Measurements from ENCODE around the gene PAX2.
"Not testable (repeated sequence)": the region's sequence is repeated elsewhere in the genome, so short reads cannot be mapped to it uniquely, and the experiment has no call there.

Gene PAX2

DNA sequence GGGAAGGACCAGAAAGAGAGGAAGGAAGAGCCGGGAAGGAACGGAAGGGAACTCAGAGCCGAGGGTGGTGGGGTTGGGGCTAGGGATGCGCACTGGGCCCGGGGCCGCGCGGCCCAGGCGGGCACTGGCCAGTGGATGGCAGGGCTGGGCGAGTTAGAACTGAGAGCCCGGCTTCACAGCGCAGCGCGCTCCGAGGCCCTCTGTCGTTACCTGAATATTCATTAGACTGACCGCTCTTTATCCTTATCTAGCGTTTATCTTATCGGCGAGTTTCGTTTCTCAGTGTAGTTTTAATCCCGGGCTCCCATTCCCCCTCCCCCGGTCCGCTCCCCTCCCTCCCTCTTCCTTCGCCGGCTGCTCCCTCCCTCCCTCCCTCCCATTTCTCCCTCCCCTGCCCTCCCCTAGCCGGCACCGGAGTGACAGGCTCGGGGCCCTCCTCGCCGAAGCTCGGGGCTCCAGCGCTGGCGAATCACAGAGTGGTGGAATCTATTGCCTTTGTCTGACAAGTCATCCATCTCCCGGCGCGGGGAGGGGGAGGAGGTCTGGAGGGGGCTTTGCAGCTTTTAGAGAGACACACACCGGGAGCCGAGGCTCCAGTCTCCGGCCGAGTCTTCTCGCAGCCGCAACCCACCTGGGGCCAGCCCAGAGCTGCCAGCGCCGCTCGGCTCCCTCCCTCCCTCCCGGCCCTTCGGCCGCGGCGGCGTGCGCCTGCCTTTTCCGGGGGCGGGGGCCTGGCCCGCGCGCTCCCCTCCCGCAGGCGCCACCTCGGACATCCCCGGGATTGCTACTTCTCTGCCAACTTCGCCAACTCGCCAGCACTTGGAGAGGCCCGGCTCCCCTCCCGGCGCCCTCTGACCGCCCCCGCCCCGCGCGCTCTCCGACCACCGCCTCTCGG is at the start of gene PAX2:
PAX2 (plus strand) TSS at position 596 of the 895 bp plus-strand sequence. CDS start 679 bp downstream, outside the sequence.
- DNase-seq = peak; percentile 75

DNA sequence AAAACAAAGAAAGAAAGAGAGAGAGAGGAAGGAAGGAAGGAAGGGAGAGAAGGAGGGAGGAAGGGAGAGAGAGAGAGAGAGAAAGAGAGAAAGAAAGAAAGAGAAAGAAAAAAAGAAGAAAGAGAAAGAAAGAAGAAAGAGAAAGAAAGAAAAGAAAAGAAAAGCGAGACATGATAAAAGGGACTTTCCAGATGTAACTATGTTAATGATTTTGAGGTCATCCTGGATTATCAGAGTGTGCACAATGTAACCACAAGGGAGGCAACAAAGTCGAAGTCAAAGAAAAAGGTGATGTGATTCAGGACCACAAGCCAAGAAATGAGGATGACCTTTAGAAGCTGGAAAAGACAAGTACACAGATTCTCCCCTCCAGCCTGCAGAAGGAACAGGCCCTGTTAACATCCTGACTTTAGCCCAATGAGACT is 48.9 kb upstream of the PAX2 start:
- DNase-seq = no peak

- DNase-seq = no peak
Observed at GRCh38 chr10:100697070-100697469, 48.3 kb upstream of the PAX2 start.

DNA sequence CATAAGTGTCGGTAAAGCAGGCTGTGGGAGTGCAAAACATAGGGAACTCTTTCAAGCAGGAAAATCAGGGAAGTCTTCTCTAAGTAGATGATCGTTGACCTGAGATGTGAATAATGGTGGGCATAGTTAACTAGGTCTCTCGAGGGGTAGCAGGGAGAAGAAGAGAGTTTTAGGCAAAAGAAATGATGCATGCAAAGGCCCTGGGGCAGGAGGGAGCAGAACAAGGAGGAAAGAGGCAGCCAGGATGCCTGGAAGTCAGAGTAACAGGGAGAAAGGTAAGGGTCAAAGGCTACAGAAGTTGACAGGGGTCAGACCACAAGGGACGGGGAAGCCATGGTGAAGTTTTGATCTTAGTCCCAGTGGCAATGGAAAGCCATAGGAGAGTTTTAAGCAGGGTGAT is 47.8 kb upstream of the PAX2 start:
- DNase-seq = no peak

GRCh38 chr10:100701704-100702103 is 43.7 kb upstream of the PAX2 start:
- not testable (repeated sequence) for DNase-seq

- no peak for DNase-seq
Observed at GRCh38 chr10:100705139-100705538, 40.2 kb upstream of the PAX2 start.

DNA sequence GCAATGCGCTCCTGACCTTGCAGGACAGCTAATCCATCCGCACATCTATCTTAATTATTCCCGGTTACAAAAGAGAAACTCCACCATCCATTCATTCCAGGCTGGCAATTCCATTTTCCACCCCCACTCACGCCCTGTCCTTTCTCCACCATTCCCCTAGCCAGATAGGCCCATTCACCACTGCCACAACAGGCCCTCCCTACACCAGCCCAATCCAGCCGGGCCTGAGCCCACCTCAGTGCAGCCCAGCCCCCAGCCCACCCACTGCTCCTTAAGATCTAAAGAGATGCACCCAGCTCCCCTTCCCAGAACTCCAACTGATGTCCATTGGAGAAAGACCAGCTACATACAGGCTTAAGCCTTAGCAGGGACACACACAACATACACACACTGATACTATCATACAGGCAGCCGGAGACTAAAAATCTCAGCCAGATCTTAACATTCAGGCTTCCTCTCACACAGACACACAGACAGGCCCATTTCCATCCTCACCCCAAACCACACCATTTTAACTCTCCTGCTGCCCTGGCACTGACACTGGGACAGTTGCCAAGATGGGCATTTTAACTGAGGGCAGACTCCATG is 38.0 kb upstream of the PAX2 start:
- DNase-seq = no peak

GRCh38 chr10:100709146-100710082 is 36.0 kb upstream of the PAX2 start:
- DNase-seq = peak; percentile 52

DNA sequence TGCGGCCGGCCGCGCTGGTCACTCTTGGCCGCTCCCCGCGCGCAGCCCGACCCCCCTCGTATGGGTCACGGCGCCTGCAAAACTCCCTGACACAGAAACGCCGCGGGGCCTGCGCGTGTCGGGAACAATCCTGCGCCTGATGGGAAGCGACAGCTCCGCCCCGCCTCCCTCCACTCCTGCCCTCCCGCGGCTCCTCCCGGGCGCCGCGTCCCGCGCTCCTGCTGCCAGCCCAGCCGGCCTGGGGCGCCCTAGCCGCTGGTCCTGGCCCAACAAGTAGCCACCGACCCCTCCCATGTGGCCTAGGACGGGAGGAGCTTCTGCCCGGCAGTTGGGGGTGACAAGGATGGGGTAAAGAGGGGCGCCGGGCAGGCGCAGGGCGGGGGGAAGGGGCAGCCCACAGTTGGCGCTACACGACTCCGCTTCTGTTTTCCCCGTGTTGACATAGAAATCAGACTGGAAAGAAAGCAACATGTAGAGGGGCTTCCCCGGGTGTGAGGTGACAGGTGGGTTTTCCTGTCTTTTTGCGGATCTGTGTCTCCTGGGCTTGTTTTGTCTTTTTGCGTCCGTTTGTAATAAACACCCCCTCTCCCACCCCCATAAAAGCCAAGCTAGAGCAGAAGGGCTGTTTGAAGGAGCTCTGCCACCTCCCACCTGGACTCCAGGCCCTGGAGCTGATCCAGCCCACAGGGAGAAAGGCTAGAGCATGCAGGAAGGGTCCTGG is 35.1 kb upstream of the PAX2 start:
- DNase-seq = peak; percentile 89

GRCh38 chr10:100713049-100713858 is 32.1 kb upstream of the PAX2 start:
- DNase-seq = peak; percentile 42

DNA sequence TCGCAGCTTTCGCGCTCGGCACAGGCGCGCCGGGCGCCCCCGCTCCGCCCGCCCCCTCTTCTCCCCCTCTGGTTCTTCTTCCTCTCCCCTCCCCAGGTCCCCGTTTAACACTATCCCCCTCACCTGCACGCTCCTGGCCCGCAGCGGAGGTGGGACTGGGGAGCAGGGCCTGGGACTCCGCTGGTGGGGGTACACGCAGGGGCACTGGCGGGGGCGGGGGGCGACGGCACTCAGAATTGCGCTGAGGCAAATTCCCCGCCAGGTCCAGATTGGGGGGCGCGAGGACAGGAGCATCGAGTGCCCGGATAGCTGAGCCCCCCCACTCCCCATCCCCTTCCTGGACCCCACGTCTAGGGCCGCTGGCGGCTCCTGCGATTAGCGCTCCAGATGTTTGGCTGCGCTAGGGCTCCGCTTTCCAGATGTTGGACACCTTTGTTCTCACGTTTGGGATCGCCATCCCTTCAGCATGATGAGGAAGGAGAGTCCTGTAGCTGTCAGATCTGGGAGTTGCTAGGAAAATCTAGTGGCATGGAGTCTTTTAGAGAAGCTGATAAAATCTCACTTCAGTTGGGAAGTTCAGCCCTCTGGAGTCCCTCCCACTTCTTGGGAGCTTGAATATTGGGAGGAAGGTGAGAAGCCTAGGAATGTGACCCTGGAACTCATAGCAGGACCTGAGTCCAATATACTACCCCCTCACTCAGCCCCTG is 31.4 kb upstream of the PAX2 start:
- no peak for DNase-seq

GRCh38 chr10:100714566-100714950 is 30.8 kb upstream of the PAX2 start:
- no peak for DNase-seq

- no peak for DNase-seq
Observed at GRCh38 chr10:100715101-100715444, 30.3 kb upstream of the PAX2 start.

- DNase-seq = peak; percentile 55
Observed at GRCh38 chr10:100715445-100716385, 29.7 kb upstream of the PAX2 start.

- DNase-seq = no peak
Observed at GRCh38 chr10:100717166-100717565, 28.2 kb upstream of the PAX2 start.

DNA sequence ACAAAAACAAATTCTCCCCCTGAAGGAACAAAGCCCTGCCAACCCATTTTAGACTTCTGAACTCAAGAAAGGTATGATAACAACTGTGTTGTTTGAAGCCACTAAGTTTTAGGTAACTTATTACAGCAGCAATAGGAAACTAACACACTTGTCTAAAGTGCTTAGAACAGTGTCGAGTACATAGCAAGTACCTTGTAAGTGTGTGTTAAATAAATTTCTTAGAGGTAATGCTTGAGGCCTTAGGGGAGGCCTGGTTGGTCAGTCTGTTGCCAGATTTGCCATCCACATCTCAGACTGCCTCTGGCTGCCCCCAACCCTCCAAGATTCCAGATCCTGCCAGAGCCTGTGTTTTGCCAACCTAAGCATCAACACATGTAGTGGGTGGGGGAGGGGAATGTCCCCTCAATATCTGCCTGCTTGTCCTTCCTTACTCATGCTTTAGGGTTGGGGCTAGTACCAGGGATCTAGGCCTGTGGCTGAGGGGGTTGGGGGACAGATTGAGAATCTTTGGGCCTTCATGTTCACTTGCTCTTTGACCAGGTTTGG is 27.1 kb upstream of the PAX2 start:
- DNase-seq = no peak

- no peak for DNase-seq
Observed at GRCh38 chr10:100723180-100723579, 22.2 kb upstream of the PAX2 start.

DNA sequence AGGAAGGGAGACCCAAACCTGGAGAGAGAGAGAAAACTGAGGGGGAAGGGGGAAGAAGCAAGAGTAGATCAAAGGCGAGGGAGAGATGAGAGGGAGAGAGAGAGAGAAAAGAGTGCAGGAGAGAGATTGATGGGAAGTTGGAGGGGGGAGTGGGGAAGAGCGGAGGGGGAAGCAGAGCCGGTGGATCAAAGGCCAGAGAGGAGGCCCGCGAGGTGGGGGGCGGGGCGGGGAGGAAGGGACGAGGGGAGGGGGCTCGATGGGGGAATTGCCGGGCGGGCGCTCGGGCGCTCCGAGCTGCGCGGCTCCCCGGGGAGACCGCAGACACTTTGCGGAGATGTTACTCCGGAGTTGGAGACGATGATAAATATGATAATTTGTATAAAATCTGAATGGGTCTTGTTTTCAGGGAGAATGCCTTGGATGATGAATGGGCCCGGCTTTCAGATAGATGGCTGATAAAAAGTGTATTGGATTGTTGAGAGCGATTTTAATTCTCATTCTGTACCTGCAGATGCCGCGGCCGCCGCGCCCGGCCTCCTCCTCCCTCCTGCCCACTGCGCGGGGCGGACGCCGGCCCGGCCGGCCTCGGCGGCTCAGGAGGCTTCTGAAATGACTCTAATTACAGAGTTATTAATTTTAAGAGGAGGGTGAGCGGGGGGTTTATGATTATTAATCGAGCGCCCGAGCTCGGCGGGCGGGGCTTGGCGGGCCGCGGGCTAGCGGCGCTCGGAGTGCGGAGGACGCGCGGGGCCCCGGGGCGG is 21.4 kb upstream of the PAX2 start:
- DNase-seq = peak; percentile 44

GRCh38 chr10:100724531-100725027 is 20.8 kb upstream of the PAX2 start:
- peak; percentile 4 for DNase-seq

Data from eye (tissue), 1 donor.